Fibroblast of villous mesenchyme (primary cell): ENCODE results near the gene CPNE4. TPM values are rescaled to one million over a fixed set of nuclear protein-coding genes. Genes with fewer than 3 reads are reported as not detected.

Experiments
- DNase-seq: peaks from one replicate; pipeline ENCODE4 v3.0.0-alpha.2; 2010; ENCODE audit warnings: low read depth
- H3K4me3 ChIP-seq: 2 replicates; pipeline ENCODE4 v1.5.1; 2011; ENCODE audit warnings: low read depth, mild to moderate bottlenecking, low read length
- CTCF ChIP-seq: IDR thresholded peaks from 2 replicates; pipeline ENCODE4 v1.5.1; 2012; ENCODE audit warnings: low read depth, mild to moderate bottlenecking, low read length; ENCODE audit not compliant: insufficient read depth
- total RNA-seq: library from RNA; depleted of rRNA; stranded (reverse); fragments of >200 nt; gene quantifications from 2 replicates; pipeline ENCODE4 v1.2.3, GENCODE V29; 2012

Gene CPNE4
- total RNA-seq, 1 donor = not detected

DNA sequence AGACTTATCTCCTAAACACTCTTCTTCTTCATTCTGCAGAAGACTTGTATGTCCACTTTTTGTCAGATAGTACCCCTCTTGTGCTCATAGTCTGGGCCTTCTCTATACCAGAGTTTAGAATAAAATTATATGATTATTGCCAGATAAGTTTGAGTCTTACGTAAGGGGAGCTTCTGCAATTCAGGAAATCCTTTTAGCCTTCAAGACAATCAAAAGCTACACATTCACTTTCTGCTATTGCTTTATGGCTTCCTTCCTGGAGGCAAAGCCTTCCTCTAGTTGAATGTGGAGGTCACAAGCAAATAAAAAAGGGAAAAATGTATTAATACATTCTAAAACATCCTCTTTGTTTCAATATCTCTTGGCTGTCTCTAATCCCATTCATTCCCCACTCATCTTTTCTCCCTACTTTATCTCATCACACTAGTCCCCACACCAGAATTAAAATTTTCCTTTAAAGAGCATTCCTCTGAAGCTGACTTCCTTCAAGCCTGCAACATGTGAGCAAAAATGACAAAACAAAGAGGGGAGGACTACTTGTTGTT lies 186.8 kb downstream of the CPNE4 start:
- DNase-seq = no peak
- no peak for TF ChIP-seq CTCF
- no peak overlapping the region for H3K4me3 ChIP-seq

DNA sequence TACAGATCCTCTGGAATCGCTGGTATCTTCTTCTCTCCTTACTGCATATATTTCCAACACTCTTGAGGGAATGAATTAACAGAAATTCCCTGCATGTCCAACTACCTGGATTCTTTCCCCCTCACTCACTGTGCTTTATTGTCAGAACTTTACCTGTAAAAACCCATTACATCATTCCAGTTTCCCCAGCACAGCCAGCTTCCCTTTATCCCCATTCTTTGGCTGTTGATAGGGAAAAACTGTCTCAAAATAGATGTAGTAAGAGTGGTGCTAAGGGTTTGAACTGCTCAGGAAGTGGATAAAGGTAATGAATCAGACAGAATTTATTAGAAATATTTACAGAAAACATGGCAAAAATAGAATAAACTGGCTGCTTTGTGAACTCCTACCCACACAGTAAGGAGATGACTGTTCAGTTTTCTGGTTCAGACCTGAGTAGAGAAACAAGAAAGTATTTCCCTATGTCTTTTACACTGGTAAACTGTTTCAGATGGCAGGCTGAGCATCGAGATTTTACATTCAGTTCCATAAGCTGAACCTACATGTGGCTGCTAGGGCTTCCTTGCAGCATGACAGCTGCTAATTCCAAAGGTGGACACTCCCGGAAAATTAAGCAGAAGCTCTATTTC lies 188.4 kb downstream of the CPNE4 start:
- TF ChIP-seq CTCF = no peak
- no peak for DNase-seq
- H3K4me3 ChIP-seq = no peak overlapping the region

GRCh38 chr3:131843174-131843573 lies 191.6 kb downstream of the CPNE4 start:
- DNase-seq = no peak
- TF ChIP-seq CTCF = no peak
- H3K4me3 ChIP-seq = no peak overlapping the region

GRCh38 chr3:131840156-131840797 lies 194.5 kb downstream of the CPNE4 start:
- TF ChIP-seq CTCF = no peak
- no peak overlapping the region for H3K4me3 ChIP-seq
- no peak for DNase-seq

DNA sequence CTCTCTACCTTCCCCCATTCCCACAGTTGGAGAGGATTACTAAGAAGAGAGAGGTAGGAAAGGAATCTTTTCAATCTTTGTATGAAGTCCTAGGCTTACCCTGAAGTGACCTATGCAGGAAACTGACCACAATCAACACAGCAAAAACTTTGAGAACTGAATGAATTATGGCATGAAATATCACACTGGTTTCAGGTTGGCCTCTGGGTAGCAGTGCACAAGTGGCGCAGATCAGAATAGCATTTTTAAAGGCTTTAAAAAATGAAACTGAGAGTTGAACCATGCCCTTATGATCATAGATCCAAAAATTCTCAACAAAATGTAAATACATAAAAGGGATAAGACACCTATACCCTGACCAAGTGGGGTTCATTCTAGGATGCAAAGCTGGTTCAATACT lies 198.9 kb downstream of the CPNE4 start:
- DNase-seq = no peak
- H3K4me3 ChIP-seq = no peak overlapping the region
- no peak for TF ChIP-seq CTCF

GRCh38 chr3:131831608-131832007 lies 203.2 kb downstream of the CPNE4 start:
- DNase-seq = no peak
- TF ChIP-seq CTCF = no peak
- H3K4me3 ChIP-seq = no peak overlapping the region
